Measurements from ENCODE around the gene TMEM30B.

DNA sequence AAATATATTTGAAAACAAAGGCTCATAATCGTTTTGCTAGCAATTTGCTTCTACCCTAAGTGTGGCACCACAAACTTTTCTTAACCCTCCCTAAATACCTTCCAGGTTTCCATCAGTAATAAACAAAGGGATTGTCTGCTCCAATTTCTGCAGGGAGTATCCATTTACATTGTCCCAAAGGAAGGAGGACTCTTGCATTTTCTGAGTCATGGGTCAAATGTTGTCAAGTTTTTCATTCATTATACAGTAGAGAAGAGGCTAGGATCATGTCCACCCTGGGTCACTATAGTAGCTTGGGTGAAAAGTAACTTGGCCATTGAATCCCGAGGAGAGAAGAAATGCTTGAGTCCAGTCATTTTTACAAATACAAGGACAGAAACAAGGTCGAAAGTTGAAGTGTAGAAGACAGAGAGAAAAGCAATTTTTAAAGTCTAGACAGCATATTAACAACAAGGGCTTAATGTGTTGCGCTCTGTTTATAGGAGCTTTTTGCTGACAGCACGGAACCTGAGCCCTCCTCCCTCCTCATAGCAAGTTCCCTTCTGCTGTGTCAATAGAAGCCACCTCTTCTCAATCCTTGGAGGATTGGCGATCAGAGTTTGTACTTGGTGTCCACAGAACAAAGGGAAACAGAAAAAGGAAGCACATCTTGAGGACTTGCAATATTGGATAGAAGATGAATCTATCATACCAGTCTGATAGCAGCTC lies 53.1 kb downstream of the TMEM30B start:
- TF ChIP-seq, protein P1, sequence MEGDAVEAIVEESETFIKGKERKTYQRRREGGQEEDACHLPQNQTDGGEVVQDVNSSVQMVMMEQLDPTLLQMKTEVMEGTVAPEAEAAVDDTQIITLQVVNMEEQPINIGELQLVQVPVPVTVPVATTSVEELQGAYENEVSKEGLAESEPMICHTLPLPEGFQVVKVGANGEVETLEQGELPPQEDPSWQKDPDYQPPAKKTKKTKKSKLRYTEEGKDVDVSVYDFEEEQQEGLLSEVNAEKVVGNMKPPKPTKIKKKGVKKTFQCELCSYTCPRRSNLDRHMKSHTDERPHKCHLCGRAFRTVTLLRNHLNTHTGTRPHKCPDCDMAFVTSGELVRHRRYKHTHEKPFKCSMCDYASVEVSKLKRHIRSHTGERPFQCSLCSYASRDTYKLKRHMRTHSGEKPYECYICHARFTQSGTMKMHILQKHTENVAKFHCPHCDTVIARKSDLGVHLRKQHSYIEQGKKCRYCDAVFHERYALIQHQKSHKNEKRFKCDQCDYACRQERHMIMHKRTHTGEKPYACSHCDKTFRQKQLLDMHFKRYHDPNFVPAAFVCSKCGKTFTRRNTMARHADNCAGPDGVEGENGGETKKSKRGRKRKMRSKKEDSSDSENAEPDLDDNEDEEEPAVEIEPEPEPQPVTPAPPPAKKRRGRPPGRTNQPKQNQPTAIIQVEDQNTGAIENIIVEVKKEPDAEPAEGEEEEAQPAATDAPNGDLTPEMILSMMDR (IDR thresholded peaks at IDR 0.05; ENCODE audit: low read depth, low read length, missing input control) = no peak
- TF ChIP-seq RAD21 (IDR thresholded peaks at IDR 0.05) = no peak
